ENCODE measurements around the gene FAM20C. TPM values are rescaled to one million over a fixed set of nuclear protein-coding genes. Genes with fewer than 3 reads are reported as not detected.

The FAM20C gene
- total and polyA plus RNA-seq, 7 donors: 3.0 to 51.3 (median 21.0) TPM

DNA sequence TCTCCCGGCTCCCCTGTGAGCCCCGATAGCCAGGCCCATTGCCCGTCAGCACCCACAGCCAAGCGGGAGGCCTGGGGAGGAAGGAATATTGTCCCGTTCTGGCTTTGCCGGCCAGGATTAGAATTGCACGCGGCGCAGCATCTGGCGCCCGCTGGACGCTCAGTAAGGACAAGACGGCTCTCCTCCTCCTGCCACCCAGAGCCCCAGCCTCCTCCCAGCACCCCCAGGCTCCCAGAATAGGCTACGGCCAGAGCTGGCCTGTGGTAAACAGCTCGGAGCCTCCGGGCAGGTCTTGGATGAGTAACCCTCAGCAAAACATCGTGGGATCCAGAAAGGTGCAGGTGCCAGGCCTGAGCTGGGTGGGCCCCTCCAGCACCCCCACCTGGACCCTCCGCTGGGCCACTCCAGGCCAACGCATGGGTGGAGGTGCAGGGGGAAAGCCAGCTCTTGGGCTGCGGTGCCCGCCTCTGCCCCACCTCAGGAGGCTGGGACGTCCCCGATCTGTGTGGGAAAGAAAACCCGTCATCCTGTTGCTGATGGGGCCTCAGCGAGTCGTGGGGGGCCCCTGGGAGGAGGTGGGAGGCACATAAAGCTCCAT lies 5.8 kb upstream of the FAM20C start:
- no peak for DNase-seq
- Histone ChIP-seq H3K9me3 (no peaks in the 10 kb centered on the region), H3K27me3 (no peaks in the 10 kb centered on the region), H3K36me3 (no peaks in the 10 kb centered on the region), H3K4me3 (no peak overlapping the region), H3K27ac (no peak overlapping the region), H3K4me1 (peaks cover 0 to 22% (median 20%) of the 10 kb centered on the region in 4 donors)
- TF ChIP-seq, protein P1, sequence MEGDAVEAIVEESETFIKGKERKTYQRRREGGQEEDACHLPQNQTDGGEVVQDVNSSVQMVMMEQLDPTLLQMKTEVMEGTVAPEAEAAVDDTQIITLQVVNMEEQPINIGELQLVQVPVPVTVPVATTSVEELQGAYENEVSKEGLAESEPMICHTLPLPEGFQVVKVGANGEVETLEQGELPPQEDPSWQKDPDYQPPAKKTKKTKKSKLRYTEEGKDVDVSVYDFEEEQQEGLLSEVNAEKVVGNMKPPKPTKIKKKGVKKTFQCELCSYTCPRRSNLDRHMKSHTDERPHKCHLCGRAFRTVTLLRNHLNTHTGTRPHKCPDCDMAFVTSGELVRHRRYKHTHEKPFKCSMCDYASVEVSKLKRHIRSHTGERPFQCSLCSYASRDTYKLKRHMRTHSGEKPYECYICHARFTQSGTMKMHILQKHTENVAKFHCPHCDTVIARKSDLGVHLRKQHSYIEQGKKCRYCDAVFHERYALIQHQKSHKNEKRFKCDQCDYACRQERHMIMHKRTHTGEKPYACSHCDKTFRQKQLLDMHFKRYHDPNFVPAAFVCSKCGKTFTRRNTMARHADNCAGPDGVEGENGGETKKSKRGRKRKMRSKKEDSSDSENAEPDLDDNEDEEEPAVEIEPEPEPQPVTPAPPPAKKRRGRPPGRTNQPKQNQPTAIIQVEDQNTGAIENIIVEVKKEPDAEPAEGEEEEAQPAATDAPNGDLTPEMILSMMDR (IDR thresholded peaks at IDR 0.05): no peak
- TF ChIP-seq POLR2AphosphoS5 (IDR thresholded peaks at IDR 0.05): no peak
- no peak for TF ChIP-seq POLR2A (IDR thresholded peaks at IDR 0.05)
- no peak for TF ChIP-seq EP300 (IDR thresholded peaks at IDR 0.05)
- intact Hi-C loops (cut with DNase I): no loop called here
- WGBS, 2 donors: 86 to 88% methylated on average over 26 of the region's 26 CpGs

DNA sequence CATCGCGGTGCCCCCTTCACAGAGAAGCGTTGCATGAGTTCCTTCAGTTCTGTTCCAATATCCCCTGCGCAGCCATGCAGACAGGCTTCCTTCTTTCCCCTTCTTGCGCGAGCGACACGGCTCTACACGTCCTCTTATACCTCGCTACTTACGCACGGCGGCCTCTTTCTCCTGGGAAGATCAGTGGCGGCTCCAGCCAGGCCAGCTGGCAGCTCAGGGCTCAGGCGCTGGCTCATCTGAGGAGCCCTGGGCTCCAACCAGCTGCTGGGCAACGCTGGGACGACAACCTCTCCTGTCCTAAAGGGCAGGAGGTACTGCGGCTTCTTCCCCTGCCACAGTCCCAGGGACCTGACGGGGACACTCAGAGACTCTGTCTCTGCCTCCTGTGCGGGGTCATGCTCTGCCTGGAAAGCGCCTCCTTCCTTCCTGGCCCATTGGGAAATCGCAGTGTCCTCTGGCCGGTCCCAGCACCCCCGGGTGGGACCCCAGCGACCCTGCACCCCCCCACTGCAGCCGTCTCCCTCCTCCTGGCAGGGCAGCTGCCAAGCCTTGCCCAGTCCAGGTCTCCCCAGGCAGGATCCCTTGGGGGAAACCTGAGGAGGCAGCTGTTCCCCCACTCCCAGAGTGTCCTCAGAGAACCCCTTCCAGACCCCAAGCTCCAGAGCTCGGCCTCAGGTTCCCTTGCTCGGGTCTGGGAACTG lies 5.0 kb upstream of the FAM20C start:
- H3K27me3 ChIP-seq: no peaks in the 10 kb centered on the region
- H3K36me3 ChIP-seq: no peaks in the 10 kb centered on the region
- intact Hi-C loops (cut with DNase I): no loop called here
- no peaks in the 10 kb centered on the region for H3K9me3 ChIP-seq
- DNase-seq: no peak
- 87 to 89% methylated on average over 28 of the region's 28 CpGs for WGBS, 2 donors
- peaks cover 0 to 23% (median 22%) of the 10 kb centered on the region in 4 donors for H3K4me1 ChIP-seq
- TF ChIP-seq EP300 (IDR thresholded peaks at IDR 0.05) (no peak), POLR2AphosphoS5 (IDR thresholded peaks at IDR 0.05) (no peak), POLR2A (IDR thresholded peaks at IDR 0.05) (no peak)
- TF ChIP-seq, protein P1 (IDR thresholded peaks at IDR 0.05): no peak
- H3K4me3 ChIP-seq: no peak overlapping the region
- no peak overlapping the region for H3K27ac ChIP-seq

DNA sequence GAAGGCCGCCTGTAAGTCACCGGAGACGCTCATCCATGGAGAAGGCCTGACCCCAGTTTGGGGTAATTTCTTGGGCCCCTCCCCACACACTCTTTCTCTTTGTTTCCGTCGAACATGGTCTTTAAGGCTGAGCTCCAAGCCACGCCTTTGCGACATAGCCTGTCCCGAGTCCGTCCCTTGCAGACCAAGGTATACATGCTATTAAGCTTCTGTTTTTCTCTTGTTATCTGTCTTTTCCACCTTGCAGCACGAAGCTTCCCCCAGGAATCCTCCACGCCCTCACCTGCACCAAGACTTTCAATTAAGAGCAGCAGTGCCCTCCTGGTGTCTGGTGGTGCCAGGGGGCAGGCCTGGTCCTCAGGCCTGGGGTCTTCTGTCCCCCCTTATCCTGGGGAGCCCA lies 4.2 kb upstream of the FAM20C start:
- peaks cover 0 to 23% (median 22%) of the 10 kb centered on the region in 4 donors for H3K4me1 ChIP-seq
- no peak overlapping the region for H3K4me3 ChIP-seq
- no peaks in the 10 kb centered on the region for H3K27me3 ChIP-seq
- WGBS, 2 donors: 43 to 80% methylated on average over 11 of the region's 11 CpGs
- no peak for DNase-seq
- H3K27ac ChIP-seq: no peak overlapping the region
- no peaks in the 10 kb centered on the region for H3K36me3 ChIP-seq
- TF ChIP-seq POLR2A (IDR thresholded peaks at IDR 0.05): no peak
- no peak for TF ChIP-seq EP300 (IDR thresholded peaks at IDR 0.05)
- TF ChIP-seq POLR2AphosphoS5 (IDR thresholded peaks at IDR 0.05): no peak
- TF ChIP-seq, protein P1 (IDR thresholded peaks at IDR 0.05): no peak
- intact Hi-C loops (cut with DNase I): no loop called here
- H3K9me3 ChIP-seq: no peaks in the 10 kb centered on the region

DNA sequence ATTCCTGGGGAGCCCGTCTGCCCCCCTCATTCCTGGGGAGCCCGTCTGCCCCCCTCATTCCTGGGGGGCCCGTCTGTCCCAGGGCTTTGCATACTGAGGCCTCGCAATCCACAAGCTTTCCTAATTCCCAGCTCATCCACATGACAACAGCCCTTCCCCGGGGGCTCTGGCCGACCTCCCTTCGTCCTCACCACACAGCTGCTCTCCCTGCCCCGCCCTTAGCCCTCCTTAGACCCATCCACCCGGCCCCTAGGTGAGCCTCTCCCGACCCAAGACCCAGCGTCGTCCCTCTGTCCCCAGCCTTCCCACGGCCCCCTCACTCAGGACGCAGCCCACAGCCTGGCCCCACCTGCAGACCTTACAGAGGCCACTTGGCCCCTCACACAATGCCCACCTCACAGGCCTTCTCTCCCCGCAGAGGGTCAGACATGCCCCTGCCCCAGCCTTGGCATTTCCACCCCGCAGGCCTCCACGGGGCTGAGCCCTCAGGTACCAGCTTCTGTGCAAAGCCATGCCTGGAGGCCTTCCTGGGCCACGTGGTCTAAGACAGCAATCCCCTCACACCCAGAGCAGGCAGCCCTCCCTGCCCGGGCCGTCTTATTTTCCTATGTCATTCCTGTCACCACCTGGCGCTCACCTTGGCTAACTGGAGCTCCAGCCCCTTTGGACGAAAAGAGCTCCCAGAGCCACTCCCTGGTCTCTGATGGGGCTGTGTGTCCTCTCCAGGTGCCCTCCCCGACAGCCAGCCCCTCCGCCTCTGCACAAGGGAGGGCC lies 3.5 kb upstream of the FAM20C start:
- no peaks in the 10 kb centered on the region for H3K36me3 ChIP-seq
- 60 to 75% methylated on average over 24 of the region's 24 CpGs for WGBS, 2 donors
- no peak overlapping the region for H3K4me3 ChIP-seq
- intact Hi-C loops (cut with DNase I): no loop called here
- DNase-seq: no peak
- H3K27ac ChIP-seq: no peak overlapping the region
- no peaks in the 10 kb centered on the region for H3K27me3 ChIP-seq
- TF ChIP-seq EP300 (IDR thresholded peaks at IDR 0.05) (no peak), POLR2A (IDR thresholded peaks at IDR 0.05) (no peak), POLR2AphosphoS5 (IDR thresholded peaks at IDR 0.05) (no peak)
- TF ChIP-seq, protein P1 (IDR thresholded peaks at IDR 0.05): no peak
- H3K4me1 ChIP-seq: peaks cover 0 to 28% (median 26%) of the 10 kb centered on the region in 4 donors
- H3K9me3 ChIP-seq: no peaks in the 10 kb centered on the region
